A549 treated with GW870086 at 1 μM for 4 hours (cell line): ENCODE results near the gene MAPKAPK2. TPM values are rescaled to one million over a fixed set of nuclear protein-coding genes. Genes with fewer than 3 reads are reported as not detected.

Experiments
- total RNA-seq: library from RNA; stranded (reverse); fragments of 200-300 nt; extraction: Qiagen RNA extraction; gene quantifications from 5 replicates; pipeline ENCODE4 v1.2.3, GENCODE V29; 2022; ENCODE audit warnings: low read depth

The MAPKAPK2 gene
- total RNA-seq: 71.9 to 87.9 TPM (median 84.8 TPM) in 5 replicates

DNA sequence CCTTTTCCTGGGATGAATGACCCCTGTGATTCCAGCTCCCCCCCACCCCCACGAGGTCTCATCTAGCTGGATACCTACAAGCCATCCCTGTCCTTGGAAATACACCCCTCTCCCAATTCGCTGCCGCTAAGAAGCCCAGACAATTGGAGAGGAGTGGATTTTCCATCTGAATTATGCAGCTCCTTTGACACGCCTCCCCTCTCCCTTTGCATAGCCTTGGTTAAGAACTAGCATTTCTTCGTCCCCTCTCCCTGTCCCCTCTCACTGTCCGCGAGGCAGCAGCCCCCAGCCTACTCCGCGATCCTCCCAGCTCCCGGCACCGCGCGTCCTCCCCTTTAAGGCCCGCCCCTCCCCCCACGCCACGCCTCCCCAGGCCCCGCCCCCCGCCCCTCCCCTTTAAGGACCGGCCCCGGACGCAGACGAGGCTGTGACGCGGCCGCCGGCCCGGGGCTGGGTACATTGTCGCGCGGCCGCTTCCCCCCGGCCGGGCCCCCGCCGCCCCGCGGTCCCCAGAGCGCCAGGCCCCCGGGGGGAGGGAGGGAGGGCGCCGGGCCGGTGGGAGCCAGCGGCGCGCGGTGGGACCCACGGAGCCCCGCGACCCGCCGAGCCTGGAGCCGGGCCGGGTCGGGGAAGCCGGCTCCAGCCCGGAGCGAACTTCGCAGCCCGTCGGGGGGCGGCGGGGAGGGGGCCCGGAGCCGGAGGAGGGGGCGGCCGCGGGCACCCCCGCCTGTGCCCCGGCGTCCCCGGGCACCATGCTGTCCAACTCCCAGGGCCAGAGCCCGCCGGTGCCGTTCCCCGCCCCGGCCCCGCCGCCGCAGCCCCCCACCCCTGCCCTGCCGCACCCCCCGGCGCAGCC is at the start of gene MAPKAPK2:
MAPKAPK2 (plus strand) TSS at position 428 of the 856 bp plus-strand sequence; CDS start at position 753, 325 bp downstream.

DNA sequence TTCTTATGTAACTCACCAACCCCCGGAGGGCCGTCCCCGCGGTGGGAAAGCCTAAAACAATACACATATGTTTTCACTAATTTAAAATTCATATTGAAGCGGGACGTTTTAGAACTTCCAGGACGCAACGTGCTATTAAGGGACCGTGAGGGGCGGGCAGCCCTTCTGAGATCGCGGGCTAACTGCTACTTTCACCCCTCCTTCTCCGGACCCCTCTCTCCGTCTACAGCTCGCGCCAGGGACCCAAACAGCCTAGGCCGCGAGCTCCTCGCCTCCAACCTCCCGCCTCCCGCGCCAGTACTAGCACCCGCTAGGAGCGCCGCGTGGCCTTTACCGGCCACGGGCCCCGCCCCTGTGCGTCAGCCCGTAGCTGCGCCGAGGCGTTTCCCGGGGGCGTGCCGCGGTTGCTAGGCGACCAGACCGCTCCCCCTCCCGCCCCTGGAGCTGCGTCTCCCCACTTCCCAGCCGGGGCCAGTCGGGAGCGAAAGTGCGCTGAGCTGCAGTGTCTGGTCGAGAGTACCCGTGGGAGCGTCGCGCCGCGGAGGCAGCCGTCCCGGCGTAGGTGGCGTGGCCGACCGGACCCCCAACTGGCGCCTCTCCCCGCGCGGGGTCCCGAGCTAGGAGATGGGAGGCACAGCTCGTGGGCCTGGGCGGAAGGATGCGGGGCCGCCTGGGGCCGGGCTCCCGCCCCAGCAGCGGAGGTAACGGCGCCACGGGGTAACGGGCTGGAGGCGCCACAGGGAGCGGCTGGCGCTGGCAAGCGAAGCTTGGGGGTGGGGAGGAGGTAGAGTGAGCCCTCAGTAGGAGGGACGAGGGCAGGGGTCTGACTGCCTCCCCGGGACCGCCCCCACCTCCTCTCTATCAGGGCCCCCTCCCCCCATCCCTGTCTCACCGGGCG is 49.4 kb upstream of the MAPKAPK2 start, which contains the start of gene DYRK3:
DYRK3 (plus strand) TSS at position 457 of the 898 bp plus-strand sequence; CDS start at position 625, 168 bp downstream.

GRCh38 chr1:206770531-206771337 is 86.0 kb downstream of the MAPKAPK2 start, which contains the start of gene IL19:
TSS of gene IL19 (plus strand) at chr1:206770773. CDS start at chr1:206836663, 65,890 bp downstream.

DNA sequence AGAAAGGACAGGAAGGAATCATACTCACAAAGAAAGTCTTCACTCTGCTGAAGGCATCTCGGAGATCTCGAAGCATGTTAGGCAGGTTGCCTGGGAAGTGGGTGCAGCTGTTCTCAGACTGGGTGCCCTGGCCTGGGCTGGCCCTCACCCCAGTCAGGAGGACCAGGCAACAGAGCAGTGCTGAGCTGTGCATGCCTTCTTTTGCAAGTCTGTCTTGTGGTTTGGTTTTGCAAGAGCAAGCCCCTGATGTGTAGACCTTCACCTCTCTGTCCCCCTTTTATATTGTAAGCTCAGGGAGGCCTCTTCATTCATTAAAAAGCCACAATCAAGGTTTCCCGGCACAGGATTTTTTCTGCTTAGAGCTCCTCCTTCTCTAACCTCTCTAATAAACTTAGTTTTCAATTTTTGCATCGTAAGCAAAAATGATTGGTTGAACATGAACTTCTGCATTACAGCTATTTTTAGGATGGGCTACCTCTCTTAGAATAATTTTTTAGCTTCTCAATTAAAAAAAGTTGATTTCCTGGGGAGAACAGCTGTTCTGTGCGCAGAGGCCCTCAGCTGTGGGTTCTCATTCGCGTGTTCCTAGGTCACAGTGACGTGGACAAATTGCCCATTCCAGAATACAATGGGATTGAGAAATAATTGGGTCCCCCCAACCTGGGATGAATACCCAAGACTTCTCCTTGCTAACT is 87.7 kb downstream of the MAPKAPK2 start, which contains the start of gene IL10:
IL10 (minus strand) TSS at position 252 of the 695 bp plus-strand sequence; CDS start at position 193, 59 bp downstream.

Other genes with a start within 250 kb of the MAPKAPK2 start
- 6.0 to 7.7 TPM (median 6.9 TPM) in 5 replicates for gene IKBKE, start 214.4 kb upstream of the MAPKAPK2 start, total RNA-seq
- gene RASSF5, start 177.4 kb upstream of the MAPKAPK2 start, total RNA-seq: 1.1 to 1.2 TPM (median 1.1 TPM) in 5 replicates
- 30.8 to 35.7 TPM (median 34.9 TPM) in 5 replicates for gene EIF2D, start 72.4 kb upstream of the MAPKAPK2 start, total RNA-seq
- 8.1 to 10.7 TPM (median 9.7 TPM) in 5 replicates for gene DYRK3, start 49.4 kb upstream of the MAPKAPK2 start, total RNA-seq
- not detected in 5 replicates for gene IL19, start 85.9 kb downstream of the MAPKAPK2 start, total RNA-seq
- not detected in 5 replicates for gene IL10, start 87.6 kb downstream of the MAPKAPK2 start, total RNA-seq
- not detected in 5 replicates for gene IL20, start 180.7 kb downstream of the MAPKAPK2 start, total RNA-seq
- 0.25 to 0.60 TPM (median 0.31 TPM) in 5 replicates for gene IL24, start 212.5 kb downstream of the MAPKAPK2 start, total RNA-seq
- gene FCMR, start 237.0 kb downstream of the MAPKAPK2 start, total RNA-seq: 3.3 to 6.4 TPM (median 4.4 TPM) in 5 replicates